ENCODE measurements around the gene PAPPA2. TPM values are rescaled to one million over a fixed set of nuclear protein-coding genes. Genes with fewer than 3 reads are reported as not detected.

The PAPPA2 gene
- total and polyA plus RNA-seq, 9 of the 15 experiments (the other 6 are each of a cell fraction or from before 2014, with no cell fraction given) = 0.01 to 0.15 (median 0.05) TPM; not detected in 2

GRCh38 chr1:176839216-176839615, 376.2 kb downstream of the PAPPA2 start (continued):
- TF ChIP-seq ZNF407 (IDR thresholded peaks at IDR 0.05; ENCODE audit: low read depth) (no peak), NFIX (CRISPR knock-in tag; IDR thresholded peaks at IDR 0.05; ENCODE audit: low read depth) (no peak), THRA (IDR thresholded peaks at IDR 0.05) (no peak), ZKSCAN1 (IDR thresholded peaks at IDR 0.05; ENCODE audit: low read depth, low read length) (no peak)
